GM10266 (cell line): ENCODE data around the gene FHIT.

Source experiments
- DNase-seq: peaks from one replicate; pipeline ENCODE4 v3.0.0; 2012; ENCODE audit errors: extremely low spot score
- CTCF ChIP-seq: IDR thresholded peaks from 2 replicates; pipeline ENCODE4 v1.5.1; 2012; ENCODE audit warnings: mild to moderate bottlenecking, low read depth; ENCODE audit not compliant: control insufficient read depth, insufficient read depth; ENCODE audit errors: missing control alignments

FHIT gene

DNA sequence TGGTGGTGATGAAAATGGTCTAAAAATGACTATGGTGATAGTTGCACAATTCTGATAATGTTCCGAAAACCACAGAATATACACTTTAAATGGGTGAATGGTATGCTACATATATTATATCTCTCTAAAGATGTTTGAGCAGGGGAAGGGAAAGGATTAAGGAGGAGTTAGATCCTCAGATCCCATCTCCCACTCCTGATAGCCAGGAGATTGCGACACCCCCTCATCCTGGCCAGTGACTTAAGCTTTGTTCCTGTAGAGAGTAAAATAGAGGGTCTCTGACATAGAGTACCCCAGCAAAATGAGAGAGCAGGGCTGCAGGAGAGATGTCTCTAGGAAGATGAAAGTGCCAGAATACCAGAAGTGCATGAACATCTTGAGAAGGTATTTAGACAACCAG lies 984.8 kb downstream of the FHIT start:
- no peak for DNase-seq
- no peak for TF ChIP-seq CTCF

GRCh38 chr3:60263191-60263590 lies 988.1 kb downstream of the FHIT start:
- no peak for TF ChIP-seq CTCF
- DNase-seq, result no peak

GRCh38 chr3:60262546-60262945 lies 988.7 kb downstream of the FHIT start:
- no peak for TF ChIP-seq CTCF
- no peak for DNase-seq

- DNase-seq, result no peak
- no peak for TF ChIP-seq CTCF
Observed at GRCh38 chr3:60260546-60260945, 990.7 kb downstream of the FHIT start.

DNA sequence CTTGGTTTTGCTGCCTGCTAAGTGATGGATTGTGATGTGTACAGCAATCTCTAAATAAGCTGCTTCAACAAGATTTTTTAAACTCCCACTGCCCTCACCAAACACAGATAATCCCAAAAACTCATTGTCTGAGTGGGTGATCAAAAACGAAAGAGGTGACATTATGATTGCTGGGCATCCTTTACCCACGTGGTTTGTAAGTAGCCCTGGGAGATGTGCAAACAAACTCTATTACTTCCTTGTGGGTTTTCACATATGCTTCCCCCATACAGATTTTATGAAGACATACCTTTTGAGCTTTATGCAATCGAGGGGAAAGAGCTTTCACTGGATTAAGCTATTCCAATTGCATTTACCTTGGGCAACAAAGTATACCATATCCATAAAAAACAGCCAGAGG lies 1000.4 kb downstream of the FHIT start:
- no peak for TF ChIP-seq CTCF
- no peak for DNase-seq

DNA sequence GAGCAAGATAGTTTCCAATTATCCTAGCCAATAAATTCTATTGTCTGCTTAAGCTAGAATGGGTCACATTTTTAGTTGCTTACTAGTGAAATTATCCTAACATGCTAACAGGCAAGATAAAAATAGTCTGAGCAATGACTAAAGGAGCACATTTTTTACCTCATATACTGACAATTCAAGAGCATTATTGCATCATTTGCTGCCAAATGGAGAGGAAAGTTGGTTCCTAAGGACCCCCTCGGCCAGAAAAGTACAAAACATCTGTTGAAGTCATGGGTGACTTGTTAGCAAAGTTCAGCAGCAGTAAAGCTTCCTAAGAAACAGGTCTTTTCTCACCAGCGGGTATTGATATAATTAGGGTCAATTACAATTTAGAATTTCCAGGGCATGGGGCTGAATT lies 1001.0 kb downstream of the FHIT start:
- DNase-seq, result no peak
- no peak for TF ChIP-seq CTCF

GRCh38 chr3:60246361-60246760 lies 1004.9 kb downstream of the FHIT start:
- no peak for DNase-seq
- TF ChIP-seq CTCF, result no peak
